Ovary (tissue), 7 donors: ENCODE data around the gene LOC128125822.

Experiments used
- DNase-seq, 5 donors: peaks; one replicate each; pipeline ENCODE4 v3.0.0-alpha.2; 2019 to 2020
- H3K27ac ChIP-seq, 2 donors: fragments of 200-600 bp; one replicate each; pipeline versions ENCODE4 v1.5.1 to v1.8.0; 2019 to 2022
- H3K27me3 ChIP-seq: fragments of 200-600 bp; one replicate; pipeline ENCODE4 v1.8.0; 2022
- H3K36me3 ChIP-seq: fragments of 200-600 bp; sonication (generic); one replicate; pipeline ENCODE4 v1.5.1; 2019
- H3K4me1 ChIP-seq: one replicate; pipeline ENCODE4 v1.8.1; 2013; ENCODE audit warnings: mild to moderate bottlenecking, moderate library complexity; ENCODE audit not compliant: insufficient read depth
- H3K4me3 ChIP-seq: fragments of 200-600 bp; sonication (generic); one replicate; pipeline ENCODE4 v1.5.1; 2017
- H3K9me3 ChIP-seq, 2 donors: fragments of 200-600 bp in 1 of 2; sonication (generic) in 1 of 2; one replicate each; pipeline versions ENCODE4 v1.5.1 to v1.8.1; 2013 to 2019; ENCODE audit warnings: mild to moderate bottlenecking in 1 of 2, moderate library complexity in 1 of 2
- EP300 ChIP-seq: sonication (generic); formaldehyde crosslinking; IDR thresholded peaks from one replicate; pipeline ENCODE4 v1.6.1; 2017; ENCODE audit warnings: antibody characterized with exemption
- POLR2A ChIP-seq: fragments of 450-650 bp; IDR thresholded peaks from one replicate; pipeline ENCODE4 v1.6.1; 2017; ENCODE audit warnings: antibody characterized with exemption, mild to moderate bottlenecking, moderate library complexity
- WGBS, 3 donors: extraction: QIAGEN DNeasy Blood & Tissue Kit in 1 of 3; methylation state at CpG; one replicate each; pipeline versions ENCODE4 v1.1.5 to v1.1.7; 2013 to 2017; 5-methylcytosine and 5-hydroxymethylcytosine counted together
- intact Hi-C, 4 donors: fragments of 100-400 bp; cut with DNase I; formaldehyde crosslinking; loops; one replicate each; pipeline versions ENCODE4 v1.11.0 to v1.15.1; 2022 to 2023
- TF ChIP-seq, protein P1 (sequence below), 3 donors: fragments of 450-650 bp in 2 of 3; fragments of 200-600 bp in 1 of 3; IDR thresholded peaks; one replicate each; pipeline versions ENCODE4 v1.5.1 to v1.8.0; 2016 to 2022; ENCODE audit warnings: antibody characterized with exemption in 3 of 3, mild to moderate bottlenecking in 1 of 3
- donor health status: DM: no; HTN: no; CAD: no; lungs with moderate emphysema.
- donor health status: DM: no; HTN: no; CAD: no.
- donor health status: Bipolar disorder and iron deficiency.
- donor health status: DM: no; HTN: no; CAD: no.
- donor health status: DM: yes; HTN: yes; CAD: no.

Gene LOC128125822

DNA sequence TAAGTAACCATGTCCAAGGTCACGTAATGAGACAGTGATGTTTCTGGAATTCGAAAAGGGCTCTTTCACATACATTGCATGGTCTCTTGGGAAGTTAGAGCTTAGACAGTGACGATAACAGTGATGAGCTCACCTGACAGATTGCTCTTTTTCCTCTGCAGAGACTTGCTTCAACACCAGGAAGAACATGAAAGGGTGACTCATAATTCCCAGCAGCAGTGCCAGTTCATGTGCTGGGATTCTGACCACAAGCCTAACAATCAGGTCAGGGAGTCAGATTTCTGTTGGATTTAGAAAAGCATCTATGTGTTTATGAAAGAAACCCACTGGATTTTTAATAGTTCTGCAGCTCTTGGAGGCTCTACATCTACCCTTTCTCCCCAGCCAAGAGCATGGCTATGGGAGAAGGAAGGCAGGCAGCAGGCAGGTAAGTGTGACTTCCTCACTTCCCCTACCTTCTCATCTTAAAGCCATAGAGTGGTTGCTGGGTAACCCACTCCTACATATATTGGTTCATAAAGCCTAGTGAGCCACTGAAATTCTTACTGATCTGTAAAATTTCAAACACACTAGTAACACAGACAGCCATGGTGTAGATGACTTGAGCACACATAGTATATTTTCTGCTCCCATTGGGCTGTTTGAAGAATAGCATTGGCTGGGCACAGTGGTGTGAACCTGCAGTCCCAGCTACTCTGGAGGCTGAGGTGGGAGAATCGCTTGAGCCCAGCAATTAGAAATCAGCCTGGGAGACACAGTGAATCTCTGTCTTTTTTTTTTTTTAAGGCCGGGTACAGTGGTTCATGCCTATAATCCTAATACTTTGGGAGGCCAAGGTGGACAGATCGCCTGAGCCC, 44.4 kb upstream of the LOC128125822 start:
- Histone ChIP-seq H3K4me3 (no peak overlapping the region), H3K27ac (no peak overlapping the region)
- intact Hi-C loops: no loop called here

DNA sequence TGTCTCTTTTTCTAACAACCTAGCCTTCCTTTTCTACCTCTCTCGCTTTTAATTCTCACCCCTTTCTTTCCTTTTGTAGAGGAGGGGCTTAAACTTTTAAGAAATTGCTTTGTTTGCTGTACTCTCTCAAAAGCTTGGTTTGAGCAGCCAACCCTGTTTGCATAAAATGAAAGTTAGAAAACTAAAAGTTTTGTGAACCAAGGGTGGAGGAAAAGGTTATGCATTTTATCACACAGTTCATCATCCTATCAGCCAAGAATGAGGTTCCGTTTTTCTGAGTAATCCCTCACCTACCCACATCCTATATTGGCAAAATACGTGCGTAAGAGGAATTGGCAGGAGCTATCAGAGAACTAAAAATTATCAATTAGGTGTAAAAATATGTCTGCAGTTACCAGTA, 42.8 kb upstream of the LOC128125822 start:
- Histone ChIP-seq H3K9me3 (no peaks in the 10 kb centered on the region), H3K27me3 (no peaks in the 10 kb centered on the region), H3K4me3 (no peak overlapping the region), H3K36me3 (no peaks in the 10 kb centered on the region), H3K27ac (no peak overlapping the region), H3K4me1 (no peaks in the 10 kb centered on the region)
- 37 to 46% (median 43%) methylated on average over 4 of the region's 4 CpGs for WGBS, 3 donors
- no peak for DNase-seq
- TF ChIP-seq, protein P1, sequence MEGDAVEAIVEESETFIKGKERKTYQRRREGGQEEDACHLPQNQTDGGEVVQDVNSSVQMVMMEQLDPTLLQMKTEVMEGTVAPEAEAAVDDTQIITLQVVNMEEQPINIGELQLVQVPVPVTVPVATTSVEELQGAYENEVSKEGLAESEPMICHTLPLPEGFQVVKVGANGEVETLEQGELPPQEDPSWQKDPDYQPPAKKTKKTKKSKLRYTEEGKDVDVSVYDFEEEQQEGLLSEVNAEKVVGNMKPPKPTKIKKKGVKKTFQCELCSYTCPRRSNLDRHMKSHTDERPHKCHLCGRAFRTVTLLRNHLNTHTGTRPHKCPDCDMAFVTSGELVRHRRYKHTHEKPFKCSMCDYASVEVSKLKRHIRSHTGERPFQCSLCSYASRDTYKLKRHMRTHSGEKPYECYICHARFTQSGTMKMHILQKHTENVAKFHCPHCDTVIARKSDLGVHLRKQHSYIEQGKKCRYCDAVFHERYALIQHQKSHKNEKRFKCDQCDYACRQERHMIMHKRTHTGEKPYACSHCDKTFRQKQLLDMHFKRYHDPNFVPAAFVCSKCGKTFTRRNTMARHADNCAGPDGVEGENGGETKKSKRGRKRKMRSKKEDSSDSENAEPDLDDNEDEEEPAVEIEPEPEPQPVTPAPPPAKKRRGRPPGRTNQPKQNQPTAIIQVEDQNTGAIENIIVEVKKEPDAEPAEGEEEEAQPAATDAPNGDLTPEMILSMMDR (IDR thresholded peaks at IDR 0.05): no peak
- TF ChIP-seq POLR2A (no peak), EP300 (no peak)
- intact Hi-C loops: no loop called here

More for the DNA sequence above, 44.4 kb upstream of the LOC128125822 start:
- Histone ChIP-seq H3K9me3 (no peaks in the 10 kb centered on the region), H3K36me3 (no peaks in the 10 kb centered on the region), H3K4me1 (no peaks in the 10 kb centered on the region), H3K27me3 (no peaks in the 10 kb centered on the region)
- 79 to 86% (median 85%) methylated on average over 6 of the region's 6 CpGs for WGBS, 3 donors
- TF ChIP-seq EP300 (no peak), POLR2A (no peak)
- TF ChIP-seq, protein P1 (IDR thresholded peaks at IDR 0.05): no peak
- peak in 1 of 5 donors; percentile 20 for DNase-seq

DNA sequence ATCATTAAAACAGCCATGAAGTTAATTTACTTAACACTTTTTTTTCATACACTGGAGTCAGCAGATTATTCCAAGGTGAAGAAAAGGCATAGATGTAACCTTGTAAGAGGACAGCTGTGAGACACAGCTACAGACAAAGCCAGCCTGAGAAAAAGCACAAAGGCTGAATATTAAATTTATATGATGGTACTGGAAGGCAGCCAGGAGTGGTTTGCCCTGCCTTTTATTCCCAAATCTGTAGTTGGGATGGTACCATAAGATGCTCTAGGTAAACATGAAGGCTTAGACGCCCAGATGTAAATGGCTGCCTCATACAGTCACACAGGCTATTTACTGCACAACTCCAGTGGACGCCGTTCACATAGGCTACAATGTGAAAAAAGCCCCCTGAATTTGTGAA, 42.1 kb upstream of the LOC128125822 start:
- TF ChIP-seq, protein P1 (IDR thresholded peaks at IDR 0.05): no peak
- TF ChIP-seq POLR2A (no peak), EP300 (no peak)
- intact Hi-C loops: no loop called here
- Histone ChIP-seq H3K4me1 (no peaks in the 10 kb centered on the region), H3K36me3 (no peaks in the 10 kb centered on the region), H3K27me3 (no peaks in the 10 kb centered on the region), H3K4me3 (no peak overlapping the region), H3K9me3 (no peaks in the 10 kb centered on the region), H3K27ac (no peak overlapping the region)
- DNase-seq: no peak
- WGBS, 3 donors: 87 to 93% (median 92%) methylated on average over 3 of the region's 3 CpGs

DNA sequence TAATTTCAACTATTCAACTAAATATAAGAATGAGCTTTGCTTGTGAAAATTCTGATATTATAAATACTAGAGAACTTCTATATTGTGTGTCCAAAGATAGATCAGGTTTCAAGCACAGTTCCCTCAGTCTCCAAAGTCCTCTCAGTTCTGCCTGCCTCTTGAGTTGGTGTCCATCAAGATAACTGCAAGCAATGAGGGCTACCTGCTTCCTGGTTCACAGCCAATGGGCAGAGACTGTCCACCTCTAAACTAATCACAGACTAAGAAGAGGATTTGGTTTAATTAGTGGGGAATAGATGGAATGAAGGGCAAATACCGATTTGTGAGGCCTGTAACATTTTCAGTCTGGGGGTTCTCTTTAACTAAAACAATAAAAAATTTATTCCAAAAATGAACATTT, 41.3 kb upstream of the LOC128125822 start:
- intact Hi-C loops: no loop called here
- DNase-seq: no peak
- no peaks in the 10 kb centered on the region for H3K36me3 ChIP-seq
- H3K27me3 ChIP-seq: no peaks in the 10 kb centered on the region
- H3K4me1 ChIP-seq: no peaks in the 10 kb centered on the region
- no peak overlapping the region for H3K4me3 ChIP-seq
- TF ChIP-seq, protein P1 (IDR thresholded peaks at IDR 0.05): no peak
- TF ChIP-seq POLR2A: no peak
- no peak for TF ChIP-seq EP300
- WGBS, 3 donors: 87 to 89% (median 89%) methylated on average over 1 of the region's 1 CpG
- H3K9me3 ChIP-seq: no peaks in the 10 kb centered on the region
- no peak overlapping the region for H3K27ac ChIP-seq
